ENCODE measurements around the gene CARS1.
A peak's percentile ranks its signal among the peaks of the same experiment; 100 is the strongest.
"Not testable (repeated sequence)": the region's sequence is repeated elsewhere in the genome, so short reads cannot be mapped to it uniquely, and the experiment has no call there.

Gene CARS1

DNA sequence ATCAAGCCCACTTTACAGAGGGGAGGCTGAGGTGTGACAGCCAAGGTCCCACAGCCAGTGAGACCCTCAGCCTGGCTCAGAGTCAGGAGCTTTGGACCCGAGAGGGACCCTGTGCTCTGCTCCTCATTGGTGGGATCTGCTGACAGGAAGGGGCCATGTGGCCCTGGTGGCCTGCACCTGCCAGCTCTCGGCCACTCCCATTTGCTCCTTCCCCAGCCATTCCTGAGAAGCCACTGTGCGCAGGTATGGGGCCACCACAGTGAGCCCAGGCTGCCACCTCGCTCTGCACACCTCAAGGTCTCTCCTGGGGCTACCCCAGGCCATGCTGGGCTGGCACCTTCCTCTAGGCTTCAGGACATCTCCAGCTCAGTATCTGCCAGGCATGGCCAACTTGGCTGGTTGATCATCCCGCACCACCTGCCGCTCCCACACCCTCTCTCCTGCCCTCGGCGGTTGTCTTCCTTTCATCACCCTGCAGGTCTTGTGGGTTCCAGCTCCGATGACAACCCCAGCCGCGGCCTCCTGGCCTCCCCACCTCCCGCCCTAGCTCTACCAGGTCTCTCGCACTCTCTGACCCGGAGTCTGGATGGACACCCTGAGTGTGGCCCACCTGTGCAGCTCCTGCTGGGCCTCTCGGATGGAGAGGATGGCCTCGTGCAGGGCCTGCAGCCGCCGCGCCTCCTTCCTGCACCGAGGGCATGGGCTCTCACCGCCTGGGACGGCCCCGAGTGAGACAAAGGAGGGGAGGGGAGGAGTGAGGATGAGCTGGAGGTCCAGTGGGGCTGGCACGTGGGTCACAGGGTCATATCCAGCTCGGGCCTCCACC lies 32.2 kb upstream of the CARS1 start:
- DNase-seq: no peak

GRCh38 chr11:3088806-3089205 lies 31.6 kb upstream of the CARS1 start:
- no peak for DNase-seq

DNA sequence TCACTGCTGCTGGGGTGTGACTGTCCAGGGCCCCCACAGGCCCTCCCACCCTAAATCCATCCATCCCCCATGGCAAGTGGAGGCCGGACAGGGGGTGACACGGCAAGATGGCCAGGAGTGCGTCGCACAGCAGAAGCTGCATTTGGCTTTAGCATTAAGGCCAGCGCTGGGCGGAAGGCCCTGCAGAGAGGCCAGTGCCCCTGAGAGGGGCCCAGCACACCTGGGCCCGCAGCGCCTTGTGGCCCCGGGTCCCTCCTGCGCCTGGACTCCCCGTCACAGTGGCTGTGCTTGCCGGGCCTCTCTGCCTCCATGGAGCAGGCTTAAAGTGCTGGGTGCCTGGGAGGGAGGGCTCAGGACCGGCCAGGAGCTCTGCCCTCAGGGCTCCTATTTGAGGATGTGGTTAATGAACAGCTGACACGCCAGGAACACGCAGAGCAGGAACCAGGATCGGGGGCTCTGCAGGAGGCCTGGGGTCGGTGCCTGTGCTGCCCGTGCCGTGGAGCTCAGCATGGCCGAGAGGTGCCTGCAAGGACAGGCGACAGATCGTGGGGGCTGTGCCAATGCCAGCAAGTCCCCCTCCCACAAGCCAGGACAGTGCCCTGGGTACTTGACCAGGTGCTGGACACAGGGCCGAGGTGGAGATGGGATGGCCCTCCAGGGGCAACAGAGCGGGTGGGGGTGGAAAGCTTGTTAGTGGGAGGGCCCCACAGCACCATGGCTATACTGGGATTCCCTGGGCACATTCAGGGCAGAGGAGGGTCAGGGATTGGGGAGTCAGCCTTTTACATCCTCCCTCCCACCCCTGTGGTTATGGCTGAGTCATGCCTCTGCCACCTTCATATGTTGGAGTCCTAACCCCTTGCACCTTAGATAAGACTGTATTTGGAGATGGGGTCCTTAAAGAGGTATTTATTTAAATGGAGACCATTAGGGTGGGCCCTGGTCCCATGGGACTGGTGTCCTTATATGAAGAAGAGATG lies 30.9 kb upstream of the CARS1 start:
- DNase-seq: no peak

DNA sequence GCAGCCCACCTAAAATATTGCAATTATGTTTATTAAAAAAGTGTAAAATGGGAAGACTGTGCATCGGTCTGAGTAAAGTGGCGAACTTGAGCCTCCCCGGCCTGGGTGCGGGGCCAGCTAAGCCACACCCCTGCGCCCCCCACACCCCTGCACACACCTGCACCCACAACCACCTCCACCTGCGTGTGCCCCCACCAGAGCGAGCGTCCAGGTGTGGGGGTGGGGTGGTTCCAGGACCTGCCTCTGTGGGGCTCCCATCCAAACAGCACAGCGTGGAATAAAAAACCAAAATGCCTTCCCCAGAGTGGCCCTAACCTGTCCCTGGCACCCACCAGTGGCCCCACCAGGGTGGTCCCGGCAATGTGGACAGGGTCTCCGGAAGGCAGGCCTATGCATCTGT lies 30.1 kb upstream of the CARS1 start:
- no peak for DNase-seq

GRCh38 chr11:3086671-3087150 lies 29.5 kb upstream of the CARS1 start:
- DNase-seq: no peak

DNA sequence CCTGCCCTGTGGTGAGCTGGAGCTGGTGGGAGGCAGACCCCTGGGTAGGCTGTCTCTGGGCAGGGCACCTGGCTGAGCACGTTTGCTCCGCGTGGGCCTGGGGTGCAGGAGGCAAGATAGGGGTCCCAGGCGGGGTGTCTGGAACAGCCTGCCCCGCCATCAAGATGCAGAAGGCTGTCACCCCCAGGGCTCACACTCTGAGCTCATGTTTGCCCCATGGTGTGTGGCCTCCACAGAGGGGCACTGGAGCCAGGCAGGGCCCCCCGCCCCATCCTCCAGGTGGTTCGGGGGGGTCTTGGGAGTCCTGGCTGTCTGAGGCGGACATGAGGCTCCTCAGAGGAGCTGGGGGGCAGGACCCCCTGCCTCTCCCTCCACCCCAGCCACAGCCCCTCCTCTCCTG lies 28.9 kb upstream of the CARS1 start:
- DNase-seq: no peak

GRCh38 chr11:3085052-3085451 lies 27.8 kb upstream of the CARS1 start:
- no peak for DNase-seq

GRCh38 chr11:3083321-3083720 lies 26.1 kb upstream of the CARS1 start:
- no peak for DNase-seq

DNA sequence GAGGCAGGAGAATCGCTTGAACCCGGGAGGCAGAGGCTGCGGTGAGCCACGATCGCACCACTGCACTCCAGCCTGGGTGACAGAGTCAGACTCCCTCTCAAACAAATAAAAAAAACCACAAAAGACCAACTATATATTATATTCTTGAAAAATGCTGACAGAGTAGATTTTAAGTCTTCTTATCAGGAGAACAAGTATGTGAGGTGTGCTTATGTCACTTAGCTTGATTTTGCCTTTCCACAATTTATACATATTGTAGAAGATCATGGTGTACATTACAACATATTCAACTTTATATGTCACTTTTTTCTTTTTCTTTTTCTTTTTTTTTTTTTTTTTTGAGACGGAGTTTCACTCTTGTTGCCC lies 24.1 kb upstream of the CARS1 start:
- DNase-seq: no peak

DNA sequence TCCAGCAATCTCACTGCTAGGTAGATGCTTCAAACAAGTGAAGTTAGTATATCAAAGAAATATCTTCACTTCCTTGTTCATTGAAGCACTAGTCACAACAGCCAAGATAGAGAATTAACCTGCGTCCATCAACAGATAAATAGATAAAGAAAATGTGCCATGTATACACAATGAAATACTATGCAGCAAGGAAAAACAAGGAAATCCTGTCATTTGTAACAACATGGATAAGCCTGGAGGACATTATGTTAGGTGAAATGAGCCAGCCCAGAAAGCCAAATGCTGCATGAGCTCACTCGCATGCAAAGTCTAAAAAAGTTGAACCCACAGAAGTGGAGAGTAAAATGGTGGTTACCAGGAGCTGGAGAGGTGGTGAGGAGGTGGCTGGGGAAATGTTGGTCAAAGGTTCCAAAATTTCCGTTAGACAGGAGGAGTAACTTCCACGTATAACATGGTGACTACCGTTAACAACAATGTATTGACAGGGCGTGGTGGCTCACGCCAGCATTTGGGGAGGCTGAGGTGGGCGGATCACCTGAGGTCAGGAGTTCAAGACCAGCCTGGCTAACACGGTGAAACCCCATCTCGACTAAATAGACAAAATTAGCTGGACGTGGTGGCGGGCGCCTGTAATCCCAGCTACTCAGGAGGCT lies 23.6 kb upstream of the CARS1 start:
- no peak for DNase-seq

- no peak for DNase-seq
Observed at GRCh38 chr11:3080104-3080503, 22.9 kb upstream of the CARS1 start.

DNA sequence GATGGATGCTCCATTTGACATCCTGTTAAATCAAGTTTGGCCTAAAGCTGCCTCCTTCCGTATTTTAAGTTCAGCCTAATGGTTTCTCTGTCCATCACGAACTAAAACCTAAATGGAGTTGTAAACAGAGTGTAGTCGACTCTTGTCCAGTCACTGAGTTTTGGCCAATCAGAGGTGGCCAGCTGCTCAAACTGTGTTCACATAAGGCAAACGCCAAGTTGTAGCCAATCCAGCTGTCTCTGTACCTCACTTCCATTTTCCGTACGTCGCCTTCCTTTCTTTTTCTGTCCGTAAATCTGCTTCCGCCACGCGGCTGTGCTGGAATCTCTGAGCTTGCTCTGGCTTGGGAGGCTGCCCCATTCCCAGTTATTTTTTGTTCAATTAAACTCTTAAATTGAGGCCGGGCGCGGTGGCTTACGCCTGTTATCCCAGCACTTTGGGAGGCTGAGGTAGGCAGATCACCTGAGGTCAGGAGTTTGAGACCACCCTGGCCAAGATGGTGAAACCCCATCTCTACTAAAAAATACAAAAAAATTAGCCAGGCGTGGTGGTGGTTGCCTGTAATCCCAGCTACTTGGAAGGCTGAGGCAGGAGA lies 20.7 kb upstream of the CARS1 start:
- DNase-seq: no peak

- no peak for DNase-seq
Observed at GRCh38 chr11:3077189-3077836, 20.1 kb upstream of the CARS1 start.

- DNase-seq: no peak
Observed at GRCh38 chr11:3074912-3075589, 17.8 kb upstream of the CARS1 start.

DNA sequence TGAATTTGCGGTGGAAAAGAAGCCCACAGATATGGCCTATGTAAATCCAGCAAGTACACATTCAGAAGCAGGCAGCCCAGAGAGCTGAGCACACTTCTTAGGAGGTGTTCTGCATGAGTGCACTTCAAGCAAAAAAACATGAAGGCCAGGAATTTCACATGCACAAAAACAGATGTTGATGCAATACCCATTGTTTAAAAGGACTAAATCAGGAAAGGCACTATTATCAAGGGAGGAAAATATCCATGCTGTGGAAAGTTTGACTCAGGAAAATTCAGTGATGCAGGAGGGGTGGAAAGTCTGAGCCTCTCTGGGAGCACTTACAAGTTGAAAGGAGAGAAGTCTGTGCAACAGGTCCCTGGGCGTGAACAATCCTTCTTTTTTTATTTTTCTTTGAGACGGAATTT lies 15.8 kb upstream of the CARS1 start:
- peak; percentile 55 for DNase-seq

DNA sequence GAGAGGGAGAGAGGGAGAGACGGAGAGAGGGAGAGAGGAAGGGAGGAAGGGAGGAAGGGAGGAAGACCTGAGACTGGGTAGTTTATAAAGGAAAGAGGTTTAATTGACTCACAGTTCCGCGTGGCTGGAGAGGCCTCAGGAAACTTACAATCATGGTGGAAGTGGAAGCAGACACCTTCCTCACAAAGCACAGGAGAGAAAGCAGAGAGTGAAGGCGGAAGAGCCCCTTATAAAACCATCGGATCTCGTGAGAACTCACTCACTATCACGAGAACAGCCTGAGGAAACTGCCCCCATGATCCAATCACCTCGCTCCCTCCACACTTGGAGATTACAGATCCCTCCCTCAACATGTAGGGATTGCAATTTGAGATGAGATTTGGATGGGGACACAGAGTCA lies 12.2 kb upstream of the CARS1 start:
- no peak for DNase-seq

GRCh38 chr11:3066308-3066707 lies 9.1 kb upstream of the CARS1 start:
- not testable (repeated sequence) for DNase-seq

GRCh38 chr11:3064709-3065108 lies 7.5 kb upstream of the CARS1 start:
- DNase-seq: not testable (repeated sequence)

DNA sequence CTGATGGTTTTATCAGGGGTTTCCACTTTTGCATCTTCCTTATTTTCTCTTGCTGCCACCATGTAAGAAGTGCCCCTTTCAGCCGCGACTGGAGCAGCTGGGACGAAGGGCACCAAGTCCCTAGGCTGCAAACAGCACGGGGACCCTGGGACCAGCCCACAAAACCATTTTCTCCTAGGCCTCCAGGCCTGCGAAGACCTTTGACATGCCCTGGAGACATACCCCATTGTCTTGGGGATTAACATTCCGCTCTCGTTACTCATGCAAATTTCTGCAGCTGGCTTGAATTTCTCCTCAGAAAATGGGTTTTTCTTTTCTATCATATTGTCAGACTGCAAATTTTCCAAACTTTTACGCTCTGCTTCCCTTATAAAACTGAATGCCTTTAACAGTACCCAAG lies 6.7 kb upstream of the CARS1 start:
- DNase-seq: not testable (repeated sequence)

- not testable (repeated sequence) for DNase-seq
Observed at GRCh38 chr11:3063432-3063831, 6.2 kb upstream of the CARS1 start.

DNA sequence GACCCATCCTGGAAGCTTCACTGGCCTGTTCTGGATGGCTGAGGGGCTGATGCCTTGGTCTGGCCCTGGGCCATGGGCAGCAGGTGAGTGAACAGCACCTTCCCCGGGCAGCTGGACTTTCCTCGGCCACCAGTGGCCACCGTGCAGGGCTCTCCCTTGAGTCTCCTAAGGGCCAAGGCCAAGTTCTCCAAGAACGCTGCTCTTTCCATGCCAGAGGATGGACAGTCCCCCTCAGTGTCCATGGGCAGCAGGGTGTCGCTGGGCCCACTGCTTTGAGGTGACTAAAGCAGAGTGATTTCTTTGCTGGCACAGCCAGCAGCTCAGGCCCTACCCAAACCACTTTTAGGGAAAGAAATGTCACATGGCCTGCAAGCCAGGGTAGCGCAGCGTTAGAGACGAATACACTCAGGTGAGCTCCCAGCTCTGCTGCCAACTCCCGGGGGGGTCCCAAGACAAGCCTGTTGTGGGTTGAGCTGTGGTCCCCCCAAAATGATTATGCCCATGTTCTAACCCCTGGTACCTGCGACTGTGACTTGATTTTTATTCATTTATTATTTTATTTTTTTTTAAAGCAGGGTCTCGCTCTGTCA lies 3.3 kb upstream of the CARS1 start:
- no peak for DNase-seq

All from left hindlimb (tissue), 1 donor.